ENCODE measurements around the gene TMA7.
"Not testable (repeated sequence)": the region's sequence is repeated elsewhere in the genome, so short reads cannot be mapped to it uniquely, and the experiment has no call there.

The TMA7 gene

GRCh38 chr3:48437812-48438211 is 2.2 kb upstream of the TMA7 start:
- DNase-seq: no peak

GRCh38 chr3:48440590-48440958 is 517 bp downstream of the TMA7 start:
- peak; percentile 39 for DNase-seq

- DNase-seq: no peak
These were observed 1.9 kb downstream of the TMA7 start for GRCh38 chr3:48441940-48442339.

- DNase-seq: no peak
These were observed 5.3 kb downstream of the TMA7 start for GRCh38 chr3:48445277-48445882.

GRCh38 chr3:48446043-48446424 is 6.0 kb downstream of the TMA7 start:
- no peak for DNase-seq

- DNase-seq: peak; percentile 89
These were observed 6.6 kb downstream of the TMA7 start, which contains the start of gene ATRIP for GRCh38 chr3:48446425-48447193. ATRIP (plus strand) TSS chr3:48446737; CDS start chr3:48446846, 109 bp downstream.

GRCh38 chr3:48451270-48451669 is 11.2 kb downstream of the TMA7 start:
- DNase-seq: no peak

- no peak for DNase-seq
These were observed 16.4 kb downstream of the TMA7 start for GRCh38 chr3:48456456-48456855.

- no peak for DNase-seq
These were observed 19.3 kb downstream of the TMA7 start for GRCh38 chr3:48459331-48459730.

GRCh38 chr3:48459773-48460516 is 19.9 kb downstream of the TMA7 start:
- no peak for DNase-seq

GRCh38 chr3:48460517-48460902 is 20.5 kb downstream of the TMA7 start:
- DNase-seq: no peak

- not testable (repeated sequence) for DNase-seq
These were observed 21.7 kb downstream of the TMA7 start for GRCh38 chr3:48461767-48462166.

- no peak for DNase-seq
These were observed 23.6 kb downstream of the TMA7 start for GRCh38 chr3:48463703-48464102.

- no peak for DNase-seq
These were observed 24.7 kb downstream of the TMA7 start for GRCh38 chr3:48464713-48465221.

GRCh38 chr3:48465237-48465530 is 25.1 kb downstream of the TMA7 start:
- DNase-seq: no peak

GRCh38 chr3:48465531-48466378 is 25.7 kb downstream of the TMA7 start:
- peak; percentile 81 for DNase-seq

GRCh38 chr3:48466386-48467109 is 26.5 kb downstream of the TMA7 start:
- peak; percentile 47 for DNase-seq

GRCh38 chr3:48467110-48467454 is 27.0 kb downstream of the TMA7 start:
- DNase-seq: no peak

- DNase-seq: no peak
These were observed 27.6 kb downstream of the TMA7 start for GRCh38 chr3:48467473-48468267.

- no peak for DNase-seq
These were observed 28.3 kb downstream of the TMA7 start for GRCh38 chr3:48468329-48468731.
